Measurements from ENCODE around the gene OR8G5.

The OR8G5 gene

GRCh38 chr11:124294687-124295086 lies 38.5 kb downstream of the OR8G5 start:
- DNase-seq, result no peak

GRCh38 chr11:124296016-124296415 lies 39.8 kb downstream of the OR8G5 start:
- DNase-seq, result no peak

GRCh38 chr11:124297921-124298320 lies 41.7 kb downstream of the OR8G5 start:
- no peak for DNase-seq

- DNase-seq, result no peak
Observed at GRCh38 chr11:124301548-124301947, 45.4 kb downstream of the OR8G5 start.

GRCh38 chr11:124302347-124303125 lies 46.4 kb downstream of the OR8G5 start:
- DNase-seq, result no peak

GRCh38 chr11:124307093-124307492 lies 50.9 kb downstream of the OR8G5 start:
- DNase-seq, result no peak

GRCh38 chr11:124310721-124311120 lies 54.5 kb downstream of the OR8G5 start:
- no peak for DNase-seq

GRCh38 chr11:124311269-124311668 lies 55.1 kb downstream of the OR8G5 start:
- no peak for DNase-seq

- no peak for DNase-seq
Observed at GRCh38 chr11:124311670-124312069, 55.5 kb downstream of the OR8G5 start.

GRCh38 chr11:124313131-124313530 lies 57.0 kb downstream of the OR8G5 start:
- DNase-seq, result no peak

- no peak for DNase-seq
Observed at GRCh38 chr11:124313849-124314248, 57.7 kb downstream of the OR8G5 start, which contains the start of gene OR8D1. Gene OR8D1 (minus strand): TSS chr11:124313949. CDS start chr11:124310766, 3,183 bp downstream.

- DNase-seq, result no peak
Observed at GRCh38 chr11:124315052-124315451, 58.9 kb downstream of the OR8G5 start.

Data from NCI-H345 (cell line).